A204.1 (cell line): ENCODE measurements around the gene MPP4.

Source experiments
- FAIRE-seq: peaks from 2 replicates; lab custom pipeline; 2012; peaks lifted over from hg19 to GRCh38; lab: Jason Lieb, UNC

The MPP4 gene

GRCh38 chr2:201698588-201699226, at the start of gene MPP4:
Gene MPP4, minus strand, starts transcription at chr2:201698644. Its CDS starts 4,690 bp downstream, at chr2:201693954.
- no peak for FAIRE-seq

DNA sequence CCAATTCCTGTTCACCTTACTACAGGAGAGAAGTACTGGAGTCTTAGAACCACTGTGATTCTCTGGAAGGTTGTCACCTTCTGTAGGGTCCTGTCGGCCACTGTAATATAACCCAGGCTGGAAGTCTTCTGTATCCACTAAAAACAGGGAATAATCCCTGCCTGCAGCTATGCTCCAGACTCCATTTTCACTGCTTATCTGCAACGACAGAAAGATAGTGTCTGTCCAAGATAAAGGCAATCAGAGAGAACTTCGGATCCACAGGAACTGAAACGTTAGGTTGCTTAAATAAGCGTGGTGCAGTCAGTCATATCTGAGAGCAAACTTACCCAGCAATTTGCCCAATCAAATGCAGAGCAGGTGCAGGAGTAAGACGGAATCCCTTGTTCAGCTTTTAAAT, 48.1 kb upstream of the MPP4 start:
- FAIRE-seq, result no peak

- FAIRE-seq, result no peak
Measured at GRCh38 chr2:201735486-201735885, 37.0 kb upstream of the MPP4 start.

GRCh38 chr2:201734111-201734510, 35.7 kb upstream of the MPP4 start:
- FAIRE-seq, result no peak

GRCh38 chr2:201733544-201733943, 35.1 kb upstream of the MPP4 start:
- no peak for FAIRE-seq

DNA sequence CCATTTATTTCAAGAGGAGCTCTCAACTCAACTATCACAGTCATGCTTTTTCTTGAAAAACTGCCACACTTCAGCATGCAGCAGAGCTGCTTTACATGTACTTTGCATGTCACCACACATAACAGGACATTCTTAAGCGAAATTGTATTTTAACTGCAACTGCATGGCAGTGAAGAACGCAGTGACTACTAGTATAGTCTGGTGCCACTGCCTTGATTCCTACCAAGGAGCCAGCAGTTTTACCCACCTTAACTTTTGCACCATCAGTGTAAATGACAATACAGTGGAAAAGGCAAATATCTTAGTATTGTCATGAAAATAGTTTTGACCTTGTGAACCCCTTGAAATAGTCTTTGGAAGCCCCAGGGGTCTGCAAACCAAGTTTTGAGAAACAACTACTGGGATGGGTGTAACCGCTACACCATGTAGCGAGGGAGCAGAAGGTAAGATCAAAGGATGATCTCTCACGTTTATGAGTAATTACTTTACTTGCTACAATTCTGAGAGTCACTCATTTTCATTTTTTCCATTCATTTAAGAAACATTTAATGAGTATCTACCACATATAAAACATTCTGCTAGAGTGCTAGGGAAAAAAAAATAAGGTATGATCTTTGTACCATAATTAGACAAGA, 32.3 kb upstream of the MPP4 start:
- no peak for FAIRE-seq

DNA sequence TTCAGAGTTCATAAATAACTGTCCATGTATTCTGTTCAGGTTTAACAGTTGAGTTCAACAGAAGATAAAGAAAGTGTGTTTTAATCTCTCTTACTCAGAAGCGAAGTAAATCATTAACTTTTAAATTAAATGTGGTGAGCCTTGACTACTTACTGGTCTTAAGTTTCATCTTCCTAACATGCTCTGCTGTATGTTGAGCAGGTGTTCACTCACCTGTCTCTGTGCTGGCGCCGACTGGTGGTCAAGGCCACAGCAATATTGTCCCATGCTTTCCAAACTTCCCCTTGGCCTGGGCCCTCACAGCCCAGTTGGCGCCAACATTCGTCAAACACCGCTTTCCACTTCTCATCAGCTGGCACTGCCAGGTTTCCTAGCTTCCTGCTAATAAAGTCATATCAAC, 17.0 kb upstream of the MPP4 start:
- FAIRE-seq, result no peak

DNA sequence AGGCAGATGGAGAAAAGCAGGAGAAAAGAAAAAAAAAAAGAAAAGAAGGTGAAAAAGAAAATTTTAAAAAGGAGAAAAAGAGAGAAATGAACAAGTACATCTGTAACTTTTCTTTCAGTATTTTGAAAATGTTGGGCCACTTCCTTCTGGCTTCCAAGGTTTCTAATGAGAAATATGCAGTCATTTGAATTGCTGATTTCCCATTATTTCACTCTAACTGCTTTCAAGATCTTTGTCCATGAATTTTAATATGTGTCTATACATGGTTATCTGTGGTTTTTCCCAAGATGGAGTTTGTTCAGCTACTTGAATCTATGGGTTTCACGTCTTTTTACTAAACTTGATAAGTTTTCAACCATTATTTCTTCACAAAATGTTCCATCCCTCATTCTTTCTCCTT, 14.3 kb upstream of the MPP4 start:
- FAIRE-seq, result no peak

- FAIRE-seq, result no peak
Measured at GRCh38 chr2:201709747-201710146, 11.3 kb upstream of the MPP4 start.

DNA sequence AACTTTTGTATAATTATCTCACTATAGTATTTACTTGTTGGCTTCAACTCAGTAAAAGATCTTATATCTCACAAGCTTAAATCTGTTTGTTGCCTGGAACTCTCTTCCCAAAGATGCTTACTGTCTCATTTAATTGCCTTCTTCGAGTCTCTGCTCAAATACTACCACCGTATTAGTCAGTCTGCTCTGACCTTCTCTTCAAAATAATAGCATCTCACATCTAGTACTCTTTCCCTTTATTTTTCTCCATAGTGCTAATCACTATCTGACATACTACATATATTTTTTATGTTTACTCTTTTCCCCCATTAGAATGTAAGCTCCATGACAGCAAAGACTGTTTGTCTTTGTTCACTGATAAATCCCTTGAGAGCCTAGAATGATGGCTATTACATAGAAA, 10.6 kb upstream of the MPP4 start:
- FAIRE-seq, result no peak

DNA sequence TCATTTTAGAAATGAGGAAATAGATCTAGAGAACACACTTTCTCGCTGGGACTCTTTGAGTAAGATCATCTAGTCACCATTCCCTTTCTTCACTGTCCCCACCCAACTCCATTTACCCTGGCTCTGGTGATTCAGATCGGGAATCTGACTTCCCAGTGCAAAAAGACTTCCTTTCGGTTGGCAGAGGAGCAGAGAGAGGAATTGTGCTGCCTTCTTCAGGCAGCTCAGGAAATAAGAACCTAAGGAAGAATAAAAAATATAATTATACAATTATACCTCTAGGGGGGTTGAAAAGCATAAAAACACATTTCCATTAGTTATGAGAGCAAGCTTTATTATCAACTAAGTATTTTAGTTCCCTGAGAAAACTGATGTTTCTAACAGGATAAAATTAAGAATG, 9.3 kb upstream of the MPP4 start:
- no peak for FAIRE-seq

- no peak for FAIRE-seq
Measured at GRCh38 chr2:201707142-201707541, 8.7 kb upstream of the MPP4 start.

GRCh38 chr2:201704536-201704935, 6.1 kb upstream of the MPP4 start:
- FAIRE-seq, result no peak

DNA sequence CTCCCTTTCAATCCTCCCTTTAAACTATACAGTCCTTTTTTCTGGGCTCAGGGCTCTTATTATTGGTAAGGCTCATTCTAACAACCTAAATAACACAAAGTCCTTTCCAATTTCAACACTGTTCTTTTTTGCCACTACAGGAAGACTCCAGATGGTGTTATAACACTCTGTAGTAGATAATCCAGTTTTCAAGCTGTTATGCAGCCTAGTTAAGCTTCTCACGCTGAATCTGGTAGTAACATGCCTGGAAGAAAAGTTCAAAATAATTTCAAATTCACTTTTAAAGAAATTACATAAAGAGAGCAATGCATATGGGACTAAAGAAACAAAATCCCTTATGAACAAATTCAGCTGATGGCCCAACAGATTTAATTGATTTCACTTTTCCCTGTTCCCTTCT, 3.2 kb upstream of the MPP4 start:
- FAIRE-seq, result no peak

- FAIRE-seq, result no peak
Measured at GRCh38 chr2:201699416-201699815, 972 bp upstream of the MPP4 start.

DNA sequence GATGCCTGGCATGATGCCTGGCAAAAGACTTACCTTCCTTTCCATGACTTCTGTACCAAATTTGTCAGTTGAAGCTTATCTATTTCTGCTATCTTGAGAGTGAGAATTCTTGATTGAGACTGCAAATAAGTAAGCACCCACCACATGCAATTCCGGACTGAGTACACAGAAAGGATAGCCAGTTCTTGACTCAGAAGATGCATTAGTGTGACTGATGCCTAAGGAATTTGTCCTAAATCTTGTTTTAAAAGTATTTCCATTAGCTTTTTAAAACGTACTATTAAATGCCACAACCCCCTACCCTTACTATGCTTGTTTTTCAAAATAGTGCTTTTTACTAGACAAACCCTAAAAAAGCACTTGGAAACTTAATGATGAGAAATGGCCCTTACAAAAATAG, 545 bp downstream of the MPP4 start:
- no peak for FAIRE-seq

- no peak for FAIRE-seq
Measured at GRCh38 chr2:201696151-201696659, 2.2 kb downstream of the MPP4 start.

DNA sequence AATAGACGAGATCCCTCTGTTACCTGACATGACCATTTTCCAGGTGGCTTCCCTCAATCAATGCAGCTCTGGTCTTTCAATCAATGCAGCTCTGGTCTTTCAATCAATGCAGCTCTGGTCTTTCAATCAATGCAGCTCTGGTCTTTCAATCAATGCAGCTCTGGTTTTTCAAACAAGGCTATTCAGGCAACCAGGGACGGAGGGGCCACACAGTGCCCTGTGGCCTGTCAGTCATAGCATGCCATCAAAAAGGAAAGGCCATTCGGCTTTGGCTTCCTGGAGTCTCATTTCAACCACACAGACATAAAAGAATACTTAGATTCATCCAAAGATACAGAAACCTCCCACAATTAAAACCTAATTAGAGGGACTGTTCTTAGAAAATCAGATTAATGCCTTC, 13.3 kb downstream of the MPP4 start:
- FAIRE-seq, result no peak

DNA sequence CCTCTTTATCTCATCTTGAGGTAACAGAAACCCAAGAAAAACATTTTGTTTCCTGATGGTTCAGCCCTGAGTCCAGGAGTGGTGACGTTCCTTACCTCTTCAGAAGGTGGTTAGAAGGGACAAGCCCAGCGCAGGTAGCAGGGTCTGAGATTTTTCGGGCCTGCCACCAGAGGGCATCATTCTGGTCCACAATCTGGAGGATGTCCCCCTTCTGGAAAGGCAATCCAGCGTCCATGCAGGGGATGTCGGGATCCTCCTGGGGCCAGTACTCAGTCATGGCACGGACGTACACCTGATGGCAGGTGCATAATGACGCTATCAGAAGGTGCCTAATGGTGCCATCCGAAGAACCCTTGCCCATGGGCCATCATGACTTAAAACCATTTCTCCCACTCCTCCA, 17.7 kb downstream of the MPP4 start:
- no peak for FAIRE-seq

GRCh38 chr2:201678401-201678800, 20.0 kb downstream of the MPP4 start:
- no peak for FAIRE-seq

GRCh38 chr2:201675454-201675853, 23.0 kb downstream of the MPP4 start:
- no peak for FAIRE-seq

GRCh38 chr2:201674794-201675193, 23.6 kb downstream of the MPP4 start:
- FAIRE-seq, result no peak

DNA sequence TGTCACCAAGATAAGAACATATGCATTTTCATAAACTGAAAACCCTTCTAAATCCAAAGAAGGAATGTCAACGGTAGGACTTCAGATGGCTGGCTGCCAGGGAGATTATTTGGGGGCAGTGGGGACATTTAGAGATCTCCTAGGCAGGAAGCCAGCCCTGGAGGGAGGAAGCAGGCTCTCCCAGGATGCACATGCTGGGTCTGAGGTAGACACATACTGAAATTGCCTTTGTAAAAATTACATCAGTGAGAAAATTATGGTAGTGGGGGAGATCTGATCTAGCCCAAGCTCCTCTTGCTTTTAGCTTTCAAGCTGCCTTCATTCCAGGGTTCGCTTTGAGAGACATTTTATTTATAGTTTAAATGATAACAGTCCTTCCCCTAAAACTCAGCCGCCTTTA, 24.1 kb downstream of the MPP4 start:
- FAIRE-seq, result no peak

- FAIRE-seq, result no peak
Measured at GRCh38 chr2:201673546-201673945, 24.9 kb downstream of the MPP4 start.
